Measurements from ENCODE around the gene SPAG9. TPM values are rescaled to one million over a fixed set of nuclear protein-coding genes. Genes with fewer than 3 reads are reported as not detected.

Gene SPAG9
- total and polyA plus RNA-seq, 2 of the 8 experiments (the other 6 are each of a cell fraction or from before 2014, with no cell fraction given) = 9.8 to 63.8 TPM

- Histone ChIP-seq H2AFZ (ENCODE audit: low read length) (no peak overlapping the region), H3K4ac (replicated peaks; ENCODE audit: insufficient read length, low read depth, low read length) (no peak overlapping the region), H3K4me3 (ENCODE audit: extremely low read depth in 1 of 4, insufficient read depth in 2 of 4, low read depth in 3 of 4, low read length in 4 of 4) (no peak overlapping the region), H4K91ac (replicated peaks; ENCODE audit: insufficient read length, low read length) (no peak overlapping the region), H2BK120ac (replicated peaks; ENCODE audit: low read depth, low read length) (no peak overlapping the region), H2AK5ac (ENCODE audit: low read depth, low read length) (no peak overlapping the region), H3K27me3 (replicated peaks in 1 of 4; ENCODE audit: control insufficient read depth in 3 of 4, extremely low read depth in 1 of 4, insufficient read depth in 3 of 4, low read length in 3 of 4) (no peaks in the 10 kb centered on the region), H2BK20ac (ENCODE audit: low read length) (no peak overlapping the region), H3K14ac (ENCODE audit: insufficient read length) (no peak overlapping the region), H3K9me3 (ENCODE audit: insufficient read depth in 2 of 2, low read depth in 1 of 2, low read length in 1 of 2) (no peaks in the 10 kb centered on the region), H3K56ac (replicated peaks; ENCODE audit: insufficient read length, low read depth, low read length) (no peak overlapping the region), H3K79me1 (ENCODE audit: low read depth, low read length) (no peaks in the 10 kb centered on the region), H3K4me2 (ENCODE audit: insufficient read depth in 1 of 2, low read depth in 2 of 2, low read length in 2 of 2) (no peak overlapping the region), H3K18ac (ENCODE audit: extremely low read depth, low read length) (no peak overlapping the region), H3K9ac (replicated peaks in 1 of 4; ENCODE audit: extremely low read depth in 1 of 4, low read depth in 3 of 4, low read length in 3 of 4) (no peak overlapping the region), H2BK5ac (ENCODE audit: low read depth, low read length) (no peak overlapping the region), H3K23me2 (ENCODE audit: low read depth, low read length) (no peaks in the 10 kb centered on the region), H3K36me3 (ENCODE audit: control insufficient read depth in 2 of 4, insufficient read depth in 4 of 4, low read length in 3 of 4) (peaks cover 6 to 45% (median 21%) of the 10 kb centered on the region in 4 experiments; a peak in 7 of 8 replicates), H2BK15ac (ENCODE audit: low read length) (no peak overlapping the region), H3K27ac (ENCODE audit: low read depth, low read length) (no peak overlapping the region), H3K4me1 (replicated peaks in 1 of 4; ENCODE audit: control insufficient read depth in 3 of 4, insufficient read depth in 4 of 4, low read length in 3 of 4) (no peaks in the 10 kb centered on the region), H3K23ac (ENCODE audit: insufficient read length) (no peak overlapping the region), H4K5ac (ENCODE audit: insufficient read length, low read depth, low read length) (no peak overlapping the region), H3K79me2 (ENCODE audit: control insufficient read depth in 1 of 2, insufficient read depth in 2 of 2, low read length in 2 of 2) (no peaks in the 10 kb centered on the region), H4K8ac (ENCODE audit: extremely low read depth, insufficient read depth, low read length) (no peak overlapping the region), H4K20me1 (replicated peaks in 1 of 2; ENCODE audit: control insufficient read depth in 1 of 2, insufficient read depth in 2 of 2, low read length in 2 of 2) (peaks cover 0 to 2% of the 10 kb centered on the region in 2 experiments), H2BK12ac (ENCODE audit: low read depth, low read length) (no peak overlapping the region)
- WGBS, 2 experiments (ENCODE audit: extremely low coverage in 1 of 2, insufficient coverage in 1 of 2, insufficient read length in 1 of 2, insufficient replicate concordance in 2 of 2, low coverage in 1 of 2, low lambda C conversion rate in 2 of 2, missing lambda C conversion rate in 1 of 2) = 73% methylated on average over 4 of the region's 4 CpGs; no CpG with 5 or more reads in 1 of the 2 experiments
- DNase-seq (ENCODE audit: low read depth in 1 of 2, low spot score in 2 of 2) = no peak
- no peak for FAIRE-seq
- POLR2A ChIA-PET (ENCODE audit: partially characterized antibody) = no interaction called here
- CTCF ChIA-PET (ENCODE audit: partially characterized antibody) = interaction anchor here (0.6 to 0.7 kb wide), 2 partner anchors 19 to 21 kb away, joined by 3 read pairs; no protein-coding TSS in a partner anchor
- TF ChIP-seq POU5F1 (IDR thresholded peaks at IDR 0.05; ENCODE audit: low read depth, low read length) = no peak
- TF ChIP-seq KDM4A (IDR thresholded peaks at IDR 0.05; ENCODE audit: low read depth, low read length, severe bottlenecking) = no peak
- no peak for TF ChIP-seq SP4 (IDR thresholded peaks at IDR 0.05; ENCODE audit: low read length)
- no peak for TF ChIP-seq ATF2 (IDR thresholded peaks at IDR 0.05; ENCODE audit: low read length)
- no peak for TF ChIP-seq EGR1 (IDR thresholded peaks at IDR 0.05; ENCODE audit: borderline replicate concordance, low read depth, low read length)
- TF ChIP-seq SUZ12 (IDR thresholded peaks at IDR 0.05; ENCODE audit: low read length) = no peak
- TF ChIP-seq SIX5 (IDR thresholded peaks at IDR 0.05; ENCODE audit: low read depth, low read length) = no peak
- TF ChIP-seq BACH1 (IDR thresholded peaks at IDR 0.05; ENCODE audit: low read length) = no peak
- no peak for TF ChIP-seq CEBPB (IDR thresholded peaks at IDR 0.05; ENCODE audit: low read depth, low read length)
- no peak for TF ChIP-seq SAP30 (IDR thresholded peaks at IDR 0.05; ENCODE audit: insufficient read depth, insufficient replicate concordance, low read length)
- TF ChIP-seq ATF3 (IDR thresholded peaks at IDR 0.05; ENCODE audit: insufficient read depth, low read depth, low read length) = no peak
These were observed 143.0 kb downstream of the SPAG9 start for GRCh38 chr17:50977487-50978159.

Measured in H1 (cell line).